NOMO-1 treated with DMSO at 0.1 percent for 48 hours (cell line): ENCODE results near the gene EIPR1.

Experiments used
- DNase-seq: peaks from one replicate; lab custom pipeline; 2025; ENCODE audit not compliant: unreplicated experiment; lab: John Stamatoyannopoulos, UW

Gene EIPR1

GRCh38 chr2:3168230-3168891, 209.3 kb downstream of the EIPR1 start:
- DNase-seq = no peak

GRCh38 chr2:3163401-3163800, 214.2 kb downstream of the EIPR1 start:
- no peak for DNase-seq

DNA sequence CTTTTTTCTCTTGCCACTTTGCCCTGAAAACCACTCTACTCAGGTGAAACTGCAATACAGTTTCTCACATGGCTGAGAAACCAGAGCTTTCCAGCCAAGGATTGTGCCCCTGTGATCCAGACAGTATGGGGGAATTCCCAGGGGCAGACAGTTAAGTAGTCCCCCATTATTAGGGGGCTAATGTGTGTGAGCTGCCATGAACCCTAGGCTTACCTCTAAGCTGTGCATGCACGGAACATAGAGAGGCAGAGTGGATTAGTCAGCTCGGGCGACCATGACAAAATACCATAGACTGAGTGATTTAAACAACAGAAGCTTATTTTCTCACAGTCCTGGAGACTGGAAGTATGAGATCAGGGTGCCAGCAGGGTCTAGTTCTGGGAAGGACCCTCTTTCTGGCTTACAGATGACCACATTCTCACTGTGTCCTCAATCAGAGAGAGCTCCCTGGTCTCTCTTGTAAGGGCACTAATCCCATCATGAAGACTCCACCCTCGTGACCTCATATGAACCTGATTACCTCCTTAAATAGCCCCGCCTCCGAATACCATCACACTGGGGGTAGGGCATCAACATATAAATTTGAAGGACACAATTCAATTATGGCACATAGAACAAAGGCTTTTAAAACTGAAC, 215.1 kb downstream of the EIPR1 start:
- DNase-seq = no peak

GRCh38 chr2:3160751-3161330, 216.8 kb downstream of the EIPR1 start:
- no peak for DNase-seq

DNA sequence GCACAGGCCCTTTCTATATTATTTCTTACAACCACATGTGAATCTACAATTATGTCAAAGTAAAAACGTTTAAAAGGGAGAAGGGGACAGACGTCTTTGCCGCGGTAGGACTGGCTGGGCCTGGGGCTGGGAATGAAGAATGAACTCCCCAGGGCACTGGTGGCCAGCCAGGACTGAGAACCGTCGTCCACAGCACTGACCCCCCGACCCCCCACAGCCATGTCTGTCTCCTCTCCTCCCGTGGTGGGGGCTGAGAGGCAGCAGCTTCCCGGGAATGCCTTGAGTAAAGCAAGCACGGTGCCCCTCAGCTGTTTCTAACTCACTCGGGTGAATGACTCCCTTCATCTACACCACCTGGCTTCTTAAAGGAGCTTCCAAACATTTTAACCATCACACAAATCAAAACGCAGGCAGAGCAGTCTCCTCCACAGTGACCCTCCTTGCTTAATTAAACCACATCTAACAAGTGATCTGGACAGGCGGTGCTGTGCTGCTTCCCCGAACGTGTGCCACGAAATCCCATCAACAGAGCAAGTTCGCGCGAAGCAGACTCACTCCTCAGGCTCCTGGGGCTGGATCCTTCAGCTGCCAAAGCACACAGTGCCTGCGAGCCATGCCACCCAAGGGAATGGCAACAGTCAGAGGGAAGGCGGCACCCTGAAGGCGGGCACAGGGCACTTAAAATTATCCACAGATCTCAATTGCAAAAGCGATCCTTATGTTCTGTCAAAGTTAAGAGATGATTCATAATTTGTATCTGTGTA, 217.7 kb downstream of the EIPR1 start:
- no peak for DNase-seq

DNA sequence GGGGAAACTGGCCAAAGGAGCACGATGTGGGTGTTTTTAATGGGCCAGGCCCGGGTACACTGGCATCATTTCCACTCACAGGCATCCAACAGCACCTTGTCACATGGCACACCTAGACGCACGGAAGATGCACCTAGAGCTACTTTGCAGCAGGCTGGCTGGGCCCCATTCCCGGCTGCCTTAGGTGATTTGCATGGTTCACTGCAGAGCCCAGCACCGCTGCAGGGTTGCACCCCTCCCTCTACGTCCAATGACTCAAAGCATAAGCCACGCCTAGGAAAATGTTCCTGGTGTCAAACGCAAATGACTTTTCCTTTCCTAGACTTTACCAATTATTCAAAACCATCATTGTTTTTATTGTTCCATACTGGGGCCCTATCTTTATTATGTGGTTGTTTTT, 222.9 kb downstream of the EIPR1 start:
- no peak for DNase-seq

GRCh38 chr2:3154146-3154545, 223.5 kb downstream of the EIPR1 start:
- DNase-seq = no peak

- no peak for DNase-seq
Observed at GRCh38 chr2:3151153-3151918, 226.3 kb downstream of the EIPR1 start.

GRCh38 chr2:3149441-3150217, 228.0 kb downstream of the EIPR1 start:
- no peak for DNase-seq

DNA sequence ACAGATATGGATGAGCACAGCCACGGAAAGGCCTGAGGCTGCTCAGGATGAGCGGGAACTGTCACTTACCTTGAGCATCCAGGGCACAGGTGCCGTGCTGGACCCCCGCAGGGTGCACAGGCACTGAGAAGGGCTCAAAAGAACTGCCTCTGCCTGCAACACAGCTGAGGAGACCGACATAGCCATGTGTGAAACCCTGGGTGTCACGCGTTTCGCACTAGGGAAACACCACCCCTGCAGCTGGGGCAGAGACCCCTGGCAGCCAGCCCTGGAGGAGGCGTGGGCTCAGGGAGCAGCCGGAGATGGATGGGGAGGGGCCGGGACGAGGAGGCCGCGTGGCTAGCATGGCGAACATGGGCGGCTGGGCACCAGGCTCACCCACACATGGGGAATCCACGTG, 228.9 kb downstream of the EIPR1 start:
- DNase-seq = no peak

DNA sequence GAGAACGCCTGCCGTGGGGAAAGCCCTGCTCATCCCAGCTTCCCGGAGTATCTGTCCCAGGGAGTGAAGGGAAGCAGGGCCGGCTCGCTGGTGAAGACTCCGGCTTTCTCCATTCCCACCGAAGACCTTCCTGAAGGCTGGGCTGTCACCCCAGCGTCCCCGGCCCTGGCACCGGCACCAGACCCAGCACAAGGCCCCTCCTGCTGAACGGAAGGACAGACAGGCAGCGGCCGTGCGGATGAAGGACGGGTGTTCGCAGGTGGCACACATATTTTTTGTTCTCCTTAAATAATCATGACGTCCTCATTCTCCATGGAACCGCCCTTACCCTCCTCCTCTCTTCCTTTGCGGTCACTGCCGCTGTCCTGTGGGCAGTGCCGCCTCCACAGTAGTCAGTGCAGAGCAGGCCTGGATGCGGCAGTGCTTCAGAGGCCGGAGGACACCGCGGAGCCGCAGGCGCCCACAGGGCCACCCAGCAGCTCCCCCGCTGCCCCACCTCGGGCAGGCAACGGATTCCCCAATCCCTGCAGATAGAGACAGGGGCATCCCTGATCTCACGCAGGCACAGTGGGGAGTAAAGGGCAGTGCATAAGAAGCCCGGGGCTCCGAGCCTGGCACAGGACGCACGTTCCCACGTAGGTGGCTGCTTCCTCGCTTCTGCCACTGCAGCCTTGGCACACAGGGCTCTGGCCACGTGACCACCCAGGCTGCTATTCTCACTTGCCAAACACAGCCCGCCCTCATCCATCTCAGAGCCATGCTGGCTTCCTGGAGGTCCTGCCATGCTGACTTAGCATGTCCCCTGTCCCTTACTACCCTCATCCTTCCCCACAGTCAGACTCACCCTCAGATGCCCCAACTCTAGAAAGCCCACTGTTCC, 229.7 kb downstream of the EIPR1 start:
- DNase-seq = no peak

GRCh38 chr2:3146772-3147650, 230.6 kb downstream of the EIPR1 start:
- DNase-seq = no peak

GRCh38 chr2:3146175-3146574, 231.4 kb downstream of the EIPR1 start:
- DNase-seq = no peak

- no peak for DNase-seq
Observed at GRCh38 chr2:3145471-3146021, 232.1 kb downstream of the EIPR1 start.

DNA sequence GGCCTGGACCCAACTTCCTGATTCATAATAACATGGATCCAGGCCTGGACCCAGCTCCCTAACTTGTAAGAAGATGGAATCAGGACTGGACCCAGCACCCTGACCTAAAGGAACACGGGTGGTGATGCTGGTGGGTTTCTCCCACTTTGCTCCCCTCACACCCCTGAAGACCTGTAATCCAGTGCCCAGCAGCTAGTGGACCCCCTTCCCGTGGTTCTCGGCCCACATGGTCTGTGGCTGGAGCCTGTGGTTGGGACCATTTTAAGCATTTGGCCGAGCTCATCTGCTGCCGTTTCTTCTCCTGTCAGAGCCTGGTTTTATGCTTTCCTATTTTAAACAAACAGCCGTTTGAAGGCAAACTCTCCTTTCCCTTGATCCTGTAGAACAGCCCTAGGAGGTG, 232.8 kb downstream of the EIPR1 start:
- DNase-seq = no peak

GRCh38 chr2:3143602-3144001, 234.0 kb downstream of the EIPR1 start:
- no peak for DNase-seq

- no peak for DNase-seq
Observed at GRCh38 chr2:3142961-3143571, 234.6 kb downstream of the EIPR1 start.

DNA sequence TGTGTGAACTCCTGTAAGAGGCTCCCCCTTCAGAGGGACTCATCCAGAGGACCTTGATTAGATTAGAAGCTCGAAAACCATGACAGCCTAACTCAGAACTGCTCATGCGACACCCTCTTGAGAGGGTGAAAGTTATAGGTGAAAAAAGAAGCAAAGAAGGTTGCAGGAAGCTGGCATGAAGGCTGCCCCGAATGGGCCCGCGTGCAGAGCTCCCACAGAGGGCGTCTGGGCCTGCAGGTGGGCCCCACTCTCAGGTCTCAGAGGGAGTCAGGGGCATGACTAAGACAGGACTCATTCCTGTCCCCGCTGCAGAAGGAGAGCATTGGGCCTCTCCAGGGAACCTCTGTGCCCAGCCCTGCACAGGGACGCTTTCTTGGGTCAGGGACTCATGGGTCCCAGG, 235.4 kb downstream of the EIPR1 start:
- DNase-seq = no peak
